Activated CD8-positive, alpha-beta T cell treated with anti-CD3 and anti-CD28 coated beads, Interleukin-2, amount 10 ng/mL, durations not matched to agents 7 days and 5 days (primary cell): ENCODE data around the gene SLC9A9. TPM values are rescaled to one million over a fixed set of nuclear protein-coding genes. Genes with fewer than 3 reads are reported as not detected.

ENCODE experiments used
- ATAC-seq: fragments of 150-1000 bp; cut with Tn5 transposase; one replicate; pipeline ENCODE4 v1.10.0; 2021; ENCODE audit warnings: moderate library complexity
- CTCF ChIA-PET: fragments of 350-600 bp; sonication (Branson Sonifier 250); formaldehyde crosslinking; loops from one replicate; lab custom pipeline; 2021; ENCODE audit warnings: antibody characterized with exemption; lab: Charles Lee
- POLR2A ChIA-PET: fragments of 350-600 bp; sonication (Branson Sonifier 250); formaldehyde crosslinking; loops from one replicate; lab custom pipeline; 2021; ENCODE audit warnings: antibody characterized with exemption; lab: Charles Lee
- DNase-seq: peaks from one replicate; pipeline ENCODE4 v3.0.0-alpha.2; 2020
- H3K27ac Mint-ChIP-seq: one replicate; pipeline ENCODE4 v1.8.0; 2021; ENCODE audit warnings: mild to moderate bottlenecking, mixed read lengths
- H3K27me3 Mint-ChIP-seq: one replicate; pipeline ENCODE4 v1.8.0; 2021; ENCODE audit warnings: low read depth, mixed read lengths
- H3K36me3 Mint-ChIP-seq: one replicate; pipeline ENCODE4 v1.8.0; 2021; ENCODE audit warnings: low read depth, mixed read lengths
- H3K4me1 Mint-ChIP-seq: one replicate; pipeline ENCODE4 v1.8.0; 2021; ENCODE audit warnings: low read depth, mixed read lengths
- H3K4me3 Mint-ChIP-seq: one replicate; pipeline ENCODE4 v1.8.0; 2021; ENCODE audit warnings: mild to moderate bottlenecking, mixed read lengths
- H3K9me3 Mint-ChIP-seq: one replicate; pipeline ENCODE4 v1.8.0; 2022; ENCODE audit warnings: mixed read lengths; ENCODE audit not compliant: insufficient read depth
- total RNA-seq, 2 experiments: library from RNA; stranded (reverse); gene quantifications; one replicate each; pipeline ENCODE4 v1.2.3, GENCODE V29; 2021

The SLC9A9 gene
- total RNA-seq, 2 experiments from 2014 or later = 6.6 to 7.4 TPM

DNA sequence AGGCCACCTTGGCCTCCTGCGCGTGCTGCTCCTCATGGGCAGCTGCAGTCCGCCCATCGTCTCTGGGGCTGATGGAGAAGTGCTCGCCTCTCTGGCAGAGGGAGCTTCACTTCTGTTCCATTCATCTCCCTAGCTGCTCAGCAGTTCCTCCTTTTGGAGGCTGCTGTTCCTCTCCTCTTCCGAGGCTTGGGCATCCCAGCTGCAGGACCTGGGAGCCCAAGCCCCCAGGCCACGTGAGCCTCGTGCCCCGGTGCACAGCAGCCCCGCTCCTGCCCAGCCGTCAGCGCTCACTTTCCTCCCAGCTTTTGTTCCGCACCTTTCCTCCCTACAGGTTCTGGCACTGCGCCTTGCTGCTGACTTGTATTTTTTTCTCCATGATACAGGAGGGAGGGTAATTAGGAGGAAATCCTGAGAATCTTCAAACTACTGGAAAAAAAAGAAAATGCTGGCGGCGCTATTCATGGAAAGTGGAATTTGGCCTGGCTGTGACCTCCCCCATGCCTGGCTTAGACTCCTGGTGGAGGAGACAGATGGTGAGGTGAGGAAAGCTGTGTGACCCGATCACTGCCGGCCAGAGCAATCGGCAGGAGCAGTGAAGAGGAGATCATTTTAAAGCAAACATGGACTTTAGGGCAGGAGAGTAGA lies 518.6 kb downstream of the SLC9A9 start:
- no peak overlapping the region for H3K4me3 Mint-ChIP-seq
- ChIA-PET CTCF (no interaction called here), POLR2A (no interaction called here)
- no peaks in the 10 kb centered on the region for H3K36me3 Mint-ChIP-seq
- DNase-seq (no peak), ATAC-seq (no peak)
- H3K9me3 Mint-ChIP-seq = no peaks in the 10 kb centered on the region
- no peaks in the 10 kb centered on the region for H3K27me3 Mint-ChIP-seq
- H3K4me1 Mint-ChIP-seq = peaks cover 5% of the 10 kb centered on the region
- no peak overlapping the region for H3K27ac Mint-ChIP-seq

- POLR2A ChIA-PET = no interaction called here
- no peaks in the 10 kb centered on the region for H3K27me3 Mint-ChIP-seq
- ATAC-seq (no peak), DNase-seq (no peak)
- H3K9me3 Mint-ChIP-seq = no peaks in the 10 kb centered on the region
- CTCF ChIA-PET = no interaction called here
- H3K4me1 Mint-ChIP-seq = peaks cover 5% of the 10 kb centered on the region
- H3K36me3 Mint-ChIP-seq = no peaks in the 10 kb centered on the region
- no peak overlapping the region for H3K27ac Mint-ChIP-seq
- no peak overlapping the region for H3K4me3 Mint-ChIP-seq
These were observed 519.8 kb downstream of the SLC9A9 start for GRCh38 chr3:143328451-143328850.

GRCh38 chr3:143326983-143327778 lies 521.1 kb downstream of the SLC9A9 start:
- Mint-ChIP-seq H3K4me3 (no peak overlapping the region), H3K27ac (no peak overlapping the region), H3K27me3 (no peaks in the 10 kb centered on the region), H3K36me3 (no peaks in the 10 kb centered on the region), H3K9me3 (no peaks in the 10 kb centered on the region), H3K4me1 (peaks cover 5% of the 10 kb centered on the region)
- CTCF ChIA-PET = no interaction called here
- no peak for DNase-seq
- POLR2A ChIA-PET = no interaction called here
- ATAC-seq = no peak

DNA sequence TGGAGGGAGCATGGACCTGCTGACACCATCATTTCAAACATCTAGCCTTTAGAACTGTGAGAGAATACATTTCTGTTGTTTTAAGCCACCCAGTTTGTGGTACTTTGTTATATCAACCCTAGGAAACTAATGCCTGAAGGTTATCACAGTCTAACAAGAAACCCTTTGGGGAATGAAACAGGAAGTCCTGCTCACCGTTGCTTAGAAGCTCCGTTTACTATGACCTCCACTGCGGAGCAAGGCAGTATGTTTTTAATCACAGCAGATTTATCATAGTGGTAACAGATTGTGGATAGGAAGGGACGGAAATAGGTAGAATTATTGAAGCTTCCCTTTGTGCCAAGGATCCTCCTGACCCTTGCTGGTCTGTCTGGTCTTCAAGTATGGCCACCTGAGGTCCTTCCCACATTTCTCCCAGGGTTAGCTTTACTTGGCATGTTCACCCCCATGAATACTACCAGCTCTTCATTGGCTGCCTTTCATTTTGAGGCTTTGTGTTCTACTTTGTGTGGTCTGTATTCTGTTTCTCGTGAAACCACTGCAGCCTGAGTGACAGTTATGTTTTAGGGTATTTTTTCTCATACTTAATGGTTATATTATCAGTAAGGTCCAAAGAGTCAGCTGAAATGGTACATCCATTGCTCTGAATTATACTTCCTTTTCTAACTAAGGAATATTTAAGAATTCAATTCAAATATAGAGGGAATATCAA lies 527.1 kb downstream of the SLC9A9 start:
- ATAC-seq (no peak), DNase-seq (no peak)
- Mint-ChIP-seq H3K9me3 (no peaks in the 10 kb centered on the region), H3K4me1 (no peaks in the 10 kb centered on the region), H3K27ac (peak overlapping the region; percentile 12), H3K27me3 (no peaks in the 10 kb centered on the region), H3K4me3 (no peak overlapping the region), H3K36me3 (no peaks in the 10 kb centered on the region)
- ChIA-PET POLR2A (no interaction called here), CTCF (no interaction called here)

GRCh38 chr3:143315766-143316165 lies 532.5 kb downstream of the SLC9A9 start:
- Mint-ChIP-seq H3K27me3 (no peaks in the 10 kb centered on the region), H3K9me3 (no peaks in the 10 kb centered on the region), H3K27ac (no peak overlapping the region), H3K36me3 (no peaks in the 10 kb centered on the region), H3K4me3 (no peak overlapping the region), H3K4me1 (no peaks in the 10 kb centered on the region)
- CTCF ChIA-PET = no interaction called here
- ATAC-seq (no peak), DNase-seq (no peak)
- POLR2A ChIA-PET = no interaction called here

DNA sequence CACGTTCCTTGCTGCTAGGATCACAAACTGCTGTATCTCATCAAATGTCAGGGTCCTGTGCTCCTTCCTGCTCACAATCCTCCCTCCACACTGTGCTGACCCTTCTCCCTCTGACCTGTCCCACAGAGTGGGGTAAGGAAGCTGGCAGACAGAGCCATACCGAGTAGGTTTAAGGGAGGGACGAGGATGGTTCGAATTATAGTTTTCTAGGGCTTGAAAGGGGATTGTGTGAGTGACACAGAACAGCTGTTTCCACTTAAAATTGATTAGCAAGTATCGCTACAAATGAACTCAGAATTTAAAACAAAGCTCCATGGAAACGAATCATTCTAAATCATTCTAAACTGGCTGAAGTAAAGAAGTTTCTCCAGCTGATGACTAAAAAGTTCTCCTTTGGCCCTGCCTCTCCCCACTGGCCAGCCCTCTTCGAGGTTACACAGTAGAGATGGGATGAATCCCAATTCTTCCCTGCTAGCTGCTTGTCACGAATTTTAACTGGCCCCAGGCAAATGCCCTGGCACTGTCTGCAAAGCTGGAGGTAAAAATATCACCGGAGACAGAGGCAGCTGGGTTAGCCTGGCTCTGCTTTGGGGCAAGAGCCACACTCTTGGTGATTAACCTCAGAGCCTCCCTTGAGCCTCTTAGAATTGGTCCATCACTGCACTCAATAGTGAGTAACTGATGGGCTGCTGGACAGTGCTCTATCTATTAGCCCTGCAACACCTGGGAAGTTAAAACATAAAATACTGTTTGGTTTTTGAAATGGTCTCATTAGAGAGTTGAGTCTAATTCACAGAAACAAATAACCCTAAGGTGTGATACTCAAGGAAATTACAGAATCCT lies 533.8 kb downstream of the SLC9A9 start:
- POLR2A ChIA-PET = no interaction called here
- DNase-seq (no peak), ATAC-seq (no peak)
- Mint-ChIP-seq H3K36me3 (no peaks in the 10 kb centered on the region), H3K4me1 (no peaks in the 10 kb centered on the region), H3K27ac (no peak overlapping the region), H3K4me3 (no peak overlapping the region), H3K27me3 (no peaks in the 10 kb centered on the region), H3K9me3 (no peaks in the 10 kb centered on the region)
- CTCF ChIA-PET = no interaction called here

- DNase-seq = no peak
- ChIA-PET CTCF (no interaction called here), POLR2A (no interaction called here)
- Mint-ChIP-seq H3K27me3 (no peaks in the 10 kb centered on the region), H3K9me3 (no peaks in the 10 kb centered on the region), H3K27ac (no peak overlapping the region), H3K36me3 (no peaks in the 10 kb centered on the region), H3K4me3 (no peak overlapping the region), H3K4me1 (no peaks in the 10 kb centered on the region)
- no peak for ATAC-seq
These were observed 534.4 kb downstream of the SLC9A9 start for GRCh38 chr3:143313893-143314188.

DNA sequence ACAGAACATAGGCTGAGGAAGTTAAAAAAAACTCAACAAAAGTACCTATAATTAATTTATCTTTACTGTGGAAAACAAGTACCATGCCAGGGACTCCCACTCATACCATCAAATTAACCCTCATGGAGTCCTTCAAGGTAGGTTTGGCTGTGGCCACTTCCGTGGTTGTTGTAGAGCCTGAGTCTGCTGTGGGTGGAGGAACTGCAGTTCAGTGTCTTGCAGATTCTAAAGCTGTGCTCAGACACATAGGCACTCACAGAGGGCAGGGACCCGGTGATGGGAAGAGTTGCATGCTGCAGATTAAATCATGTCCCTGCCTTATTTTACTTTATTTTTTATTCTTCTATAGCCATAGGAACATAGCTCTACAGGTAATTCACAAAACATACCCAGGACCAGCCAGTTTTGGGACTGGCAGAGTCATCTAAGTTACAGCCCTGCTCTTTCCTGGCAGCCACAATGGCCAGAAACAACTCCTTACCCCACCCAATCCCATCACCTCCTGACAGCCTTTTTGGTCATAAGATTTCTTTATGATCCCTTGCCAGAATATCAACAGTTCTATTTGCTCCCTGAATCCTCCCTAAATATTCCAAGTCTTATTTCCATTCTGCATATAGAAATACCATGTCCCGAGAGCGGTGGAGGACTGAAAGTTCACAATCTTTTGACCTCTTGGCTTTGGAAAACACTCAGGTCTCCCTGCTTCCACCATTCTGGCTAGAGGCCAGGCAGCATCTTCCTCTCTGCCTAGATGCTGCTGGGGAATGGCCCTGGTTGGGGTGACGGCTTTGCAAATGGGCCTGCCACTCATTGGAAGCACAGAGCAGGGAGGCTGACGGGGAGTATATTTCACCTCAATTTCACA lies 535.0 kb downstream of the SLC9A9 start:
- Mint-ChIP-seq H3K27ac (no peak overlapping the region), H3K4me1 (no peaks in the 10 kb centered on the region), H3K4me3 (no peak overlapping the region), H3K36me3 (no peaks in the 10 kb centered on the region), H3K27me3 (no peaks in the 10 kb centered on the region), H3K9me3 (no peaks in the 10 kb centered on the region)
- POLR2A ChIA-PET = no interaction called here
- DNase-seq (no peak), ATAC-seq (no peak)
- CTCF ChIA-PET = no interaction called here

- ATAC-seq = no peak
These were observed 537.2 kb downstream of the SLC9A9 start for GRCh38 chr3:143311096-143311495.

GRCh38 chr3:143309705-143310104 lies 538.6 kb downstream of the SLC9A9 start:
- H3K36me3 Mint-ChIP-seq = no peaks in the 10 kb centered on the region
- CTCF ChIA-PET = no interaction called here
- ATAC-seq = no peak
- H3K27me3 Mint-ChIP-seq = no peaks in the 10 kb centered on the region
- H3K4me3 Mint-ChIP-seq = no peak overlapping the region
- H3K27ac Mint-ChIP-seq = no peak overlapping the region
- DNase-seq = no peak
- no peaks in the 10 kb centered on the region for H3K4me1 Mint-ChIP-seq
- POLR2A ChIA-PET = no interaction called here
- H3K9me3 Mint-ChIP-seq = no peaks in the 10 kb centered on the region

More at GRCh38 chr3:143311096-143311495, 537.2 kb downstream of the SLC9A9 start:
- Mint-ChIP-seq H3K4me3 (no peak overlapping the region), H3K27ac (no peak overlapping the region), H3K27me3 (no peaks in the 10 kb centered on the region), H3K4me1 (no peaks in the 10 kb centered on the region), H3K36me3 (no peaks in the 10 kb centered on the region), H3K9me3 (no peaks in the 10 kb centered on the region)
- ChIA-PET CTCF (no interaction called here), POLR2A (no interaction called here)
- DNase-seq = no peak

DNA sequence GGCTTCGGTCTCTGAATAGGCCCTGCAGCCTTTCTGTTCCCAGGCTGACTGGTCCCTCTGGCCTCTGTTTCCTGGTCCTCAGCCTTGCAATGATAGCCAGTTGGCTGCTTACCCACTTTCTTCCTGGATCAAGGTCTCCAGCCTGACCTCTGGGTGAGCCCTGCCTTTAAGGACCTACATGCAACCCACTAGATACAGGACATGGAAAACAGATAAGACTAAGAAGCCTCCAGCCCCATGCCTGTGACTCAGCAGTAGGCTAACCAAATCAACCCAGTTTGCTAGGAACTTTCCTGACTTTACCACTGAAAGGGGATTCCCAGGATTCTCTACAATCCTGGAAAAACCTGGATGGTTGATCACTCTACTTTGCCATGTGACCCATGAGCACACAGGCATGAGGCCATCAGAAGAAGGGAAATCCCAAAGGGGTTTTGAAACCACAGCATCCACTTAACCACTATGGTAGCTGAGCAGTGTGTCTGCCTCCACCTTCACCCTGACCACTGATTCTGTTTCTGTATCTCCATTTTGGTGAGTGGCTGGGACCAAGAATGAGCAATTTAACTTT lies 540.6 kb downstream of the SLC9A9 start:
- H3K9me3 Mint-ChIP-seq = no peaks in the 10 kb centered on the region
- ATAC-seq (no peak), DNase-seq (peak; percentile 25)
- no peak overlapping the region for H3K27ac Mint-ChIP-seq
- no peaks in the 10 kb centered on the region for H3K27me3 Mint-ChIP-seq
- POLR2A ChIA-PET = no interaction called here
- no peak overlapping the region for H3K4me3 Mint-ChIP-seq
- no peaks in the 10 kb centered on the region for H3K4me1 Mint-ChIP-seq
- CTCF ChIA-PET = interaction anchor here (1.6 kb wide), 1 partner anchor 187 kb away, joined by 7 read pairs; no protein-coding TSS in a partner anchor
- no peaks in the 10 kb centered on the region for H3K36me3 Mint-ChIP-seq
